AG04450 (cell line): ENCODE measurements around the gene PARP6. TPM values are rescaled to one million over a fixed set of nuclear protein-coding genes. Genes with fewer than 3 reads are reported as not detected.

Source experiments
- polyA plus RNA-seq: library from polyadenylated mRNA; depleted of rRNA; stranded (reverse); fragments of >200 nt; gene quantifications from 2 replicates; pipeline ENCODE4 v1.2.3, GENCODE V29; 2011; rRNA removed

Gene PARP6
- polyA plus RNA-seq, 1 experiment, result 57.8 TPM

Other genes with a start within 250 kb of the PARP6 start
- gene MYO9A, start 154.4 kb downstream of the PARP6 start, polyA plus RNA-seq, result 14.3 and 15.2 TPM in 2 replicates
- 3.9 and 5.3 TPM in 2 replicates for gene SENP8, start 154.2 kb downstream of the PARP6 start, polyA plus RNA-seq
- 0.30 and 0.32 TPM in 2 replicates for gene GRAMD2A, start 74.8 kb downstream of the PARP6 start, polyA plus RNA-seq
- gene PKM, start 41.4 kb downstream of the PARP6 start, polyA plus RNA-seq, result 1,954 and 2,130 TPM in 2 replicates
- gene CELF6, start 47.6 kb upstream of the PARP6 start, polyA plus RNA-seq, result 0.07 and 0.10 TPM in 2 replicates
- gene HEXA, start 103.5 kb upstream of the PARP6 start, polyA plus RNA-seq, result 191 and 200 TPM in 2 replicates
- gene TMEM202, start 125.8 kb upstream of the PARP6 start, polyA plus RNA-seq, result not detected in 2 replicates
- gene ARIH1, start 201.8 kb upstream of the PARP6 start, polyA plus RNA-seq, result 85.8 and 90.4 TPM in 2 replicates